ENCODE results near the gene HOXD3.

HOXD3 gene

GRCh38 chr2:176111846-176112374 is 45.2 kb upstream of the HOXD3 start:
- no peak for DNase-seq (ENCODE audit: low read depth)
- no peak overlapping the region for H3K4me3 ChIP-seq (ENCODE audit: low read length)
- TF ChIP-seq CTCF (conservative IDR thresholded peaks at IDR 0.05; ENCODE audit: low read length) = no peak

GRCh38 chr2:176112375-176113302 is 44.5 kb upstream of the HOXD3 start:
- H3K4me3 ChIP-seq (ENCODE audit: low read length) = no peak overlapping the region
- TF ChIP-seq CTCF (conservative IDR thresholded peaks at IDR 0.05; ENCODE audit: low read length) = no peak
- no peak for DNase-seq (ENCODE audit: low read depth)

GRCh38 chr2:176114120-176114929 is 42.8 kb upstream of the HOXD3 start:
- no peak overlapping the region for H3K4me3 ChIP-seq (ENCODE audit: low read length)
- TF ChIP-seq CTCF (conservative IDR thresholded peaks at IDR 0.05; ENCODE audit: low read length) = no peak
- DNase-seq (ENCODE audit: low read depth) = no peak

GRCh38 chr2:176114930-176115625 is 42.0 kb upstream of the HOXD3 start:
- TF ChIP-seq CTCF (conservative IDR thresholded peaks at IDR 0.05; ENCODE audit: low read length) = no peak
- DNase-seq (ENCODE audit: low read depth) = no peak
- no peak overlapping the region for H3K4me3 ChIP-seq (ENCODE audit: low read length)

GRCh38 chr2:176115883-176116813 is 41.0 kb upstream of the HOXD3 start, which contains the start of gene HOXD10:
HOXD10 (plus strand) TSS chr2:176116778; CDS start chr2:176116834, 56 bp downstream.
- peak within 1 kb of the TSS; percentile 30 for H3K4me3 ChIP-seq (ENCODE audit: low read length)
- TF ChIP-seq CTCF (conservative IDR thresholded peaks at IDR 0.05; ENCODE audit: low read length) = peak; percentile 45
- peak; percentile 74 for DNase-seq (ENCODE audit: low read depth)

All from AG10803 (cell line).